ENCODE data around the gene PNMA6A. TPM values are rescaled to one million over a fixed set of nuclear protein-coding genes. Genes with fewer than 3 reads are reported as not detected.
A peak's percentile ranks its signal among the peaks of the same experiment; 100 is the strongest.

The PNMA6A gene
- polyA plus RNA-seq, 1 of the 3 experiments (the other 2 are of a cell fraction), result 0.81 TPM

DNA sequence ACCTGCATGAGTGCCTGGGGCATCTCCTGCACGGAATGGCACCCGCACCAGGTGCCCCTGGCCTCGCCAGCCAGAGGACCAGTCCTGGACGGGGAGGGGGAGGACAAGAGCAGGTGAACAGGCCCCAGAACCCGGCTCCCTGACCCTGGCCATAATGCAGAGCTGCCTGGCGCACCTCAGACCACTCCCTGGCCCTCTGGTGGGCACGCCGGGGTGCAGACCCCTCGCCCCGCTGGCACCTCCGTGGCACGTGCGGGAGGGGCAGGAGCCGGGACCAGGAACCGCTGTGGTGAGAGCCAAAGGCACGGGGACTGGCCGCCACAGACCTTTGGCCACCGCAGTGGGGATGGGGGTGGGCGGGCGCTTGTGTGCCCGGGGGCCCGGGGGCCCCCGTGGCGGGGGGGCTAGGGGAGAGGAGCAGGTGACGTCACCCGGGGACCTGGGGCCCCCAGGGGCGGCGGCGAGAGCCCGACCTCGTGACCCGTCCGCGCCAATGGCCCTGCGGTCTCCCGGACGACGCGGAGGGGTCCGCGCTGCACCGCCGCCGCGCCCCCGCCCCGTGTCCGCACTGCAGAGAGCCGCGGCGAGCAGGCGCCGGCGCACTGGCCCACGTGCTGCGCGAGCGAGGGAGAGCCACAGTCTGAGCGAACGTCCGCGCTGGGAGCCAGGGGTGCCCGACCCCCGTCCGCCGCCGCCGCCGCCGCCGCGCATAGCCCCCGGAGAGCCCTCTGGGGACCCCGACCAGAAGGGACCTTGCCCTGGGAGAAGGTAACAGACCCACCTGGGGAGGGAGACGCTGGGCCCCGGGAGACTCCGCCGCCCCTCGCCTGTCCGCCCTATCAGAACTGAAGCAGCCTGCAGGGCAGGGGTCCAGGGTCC, 16.1 kb upstream of the PNMA6A start, which contains the start of gene PNMA3:
PNMA3 (plus strand) TSS at position 600 of the 879 bp plus-strand sequence. CDS start 586 bp downstream, outside the sequence.
- WGBS (ENCODE audit: low lambda C conversion rate), result 27% methylated on average over 5 of the region's 80 CpGs
- H3K4me1 ChIP-seq (ENCODE audit: control insufficient read depth in 1 of 2, insufficient read depth in 2 of 2, low read depth in 1 of 2, low read length in 1 of 2), result no peaks in the 10 kb centered on the region; a peak in 1 of 4 replicates
- DNase-seq, result peak; percentile 79
- peaks cover 24% of the 10 kb centered on the region for H3K27me3 ChIP-seq (ENCODE audit: insufficient read depth)
- no peaks in the 10 kb centered on the region for H3K36me3 ChIP-seq (replicated peaks in 1 of 2; ENCODE audit: control insufficient read depth in 1 of 2, insufficient read depth in 2 of 2, low read length in 1 of 2)
- H2AFZ ChIP-seq (ENCODE audit: low read depth), result no peak within 1 kb of the TSS
- peak within 1 kb of the TSS in 1 of 2 experiments; percentile 19; a peak in 1 of 4 replicates for H3K4me3 ChIP-seq (ENCODE audit: low read depth in 2 of 2, low read length in 1 of 2)
- ChIA-PET CTCF (no interaction called here), POLR2A (no interaction called here)
- H3K9me3 ChIP-seq, result no peaks in the 10 kb centered on the region
- no peaks in the 10 kb centered on the region for H4K20me1 ChIP-seq (ENCODE audit: insufficient read depth)
- no peaks in the 10 kb centered on the region for H3K9me2 ChIP-seq
- H3F3A ChIP-seq (replicated peaks; ENCODE audit: insufficient read depth), result no peaks in the 10 kb centered on the region
- H3K79me2 ChIP-seq (ENCODE audit: insufficient read depth), result no peaks in the 10 kb centered on the region
- H3K4me2 ChIP-seq, result no peak within 1 kb of the TSS
- TF ChIP-seq NFIC (IDR thresholded peaks at IDR 0.05; ENCODE audit: borderline replicate concordance) (no peak), GATA2 (CRISPR knock-in tag; IDR thresholded peaks at IDR 0.05) (no peak), FOXJ3 (CRISPR knock-in tag; IDR thresholded peaks at IDR 0.05) (no peak), JUND (IDR thresholded peaks at IDR 0.05) (no peak), FOSL2 (IDR thresholded peaks at IDR 0.05; ENCODE audit: borderline replicate concordance, low read depth) (no peak), GABPA (IDR thresholded peaks at IDR 0.05; ENCODE audit: low read depth) (no peak), CHD2 (IDR thresholded peaks at IDR 0.05; ENCODE audit: low read length, partially characterized antibody) (no peak), MXI1 (IDR thresholded peaks at IDR 0.05; ENCODE audit: low read depth, low read length) (no peak), MEF2A (IDR thresholded peaks at IDR 0.05; ENCODE audit: borderline replicate concordance, low read depth) (no peak), RFX5 (IDR thresholded peaks at IDR 0.05; ENCODE audit: low read length) (no peak), EP300 (IDR thresholded peaks at IDR 0.05; ENCODE audit: borderline replicate concordance in 1 of 2, low read depth in 1 of 2, low read length in 1 of 2) (no peak)
- TF ChIP-seq, protein P1, sequence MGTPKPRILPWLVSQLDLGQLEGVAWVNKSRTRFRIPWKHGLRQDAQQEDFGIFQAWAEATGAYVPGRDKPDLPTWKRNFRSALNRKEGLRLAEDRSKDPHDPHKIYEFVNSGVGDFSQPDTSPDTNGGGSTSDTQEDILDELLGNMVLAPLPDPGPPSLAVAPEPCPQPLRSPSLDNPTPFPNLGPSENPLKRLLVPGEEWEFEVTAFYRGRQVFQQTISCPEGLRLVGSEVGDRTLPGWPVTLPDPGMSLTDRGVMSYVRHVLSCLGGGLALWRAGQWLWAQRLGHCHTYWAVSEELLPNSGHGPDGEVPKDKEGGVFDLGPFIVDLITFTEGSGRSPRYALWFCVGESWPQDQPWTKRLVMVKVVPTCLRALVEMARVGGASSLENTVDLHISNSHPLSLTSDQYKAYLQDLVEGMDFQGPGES (IDR thresholded peaks at IDR 0.05; ENCODE audit: low read depth, low read length), result no peak
- TF ChIP-seq, protein P2, sequence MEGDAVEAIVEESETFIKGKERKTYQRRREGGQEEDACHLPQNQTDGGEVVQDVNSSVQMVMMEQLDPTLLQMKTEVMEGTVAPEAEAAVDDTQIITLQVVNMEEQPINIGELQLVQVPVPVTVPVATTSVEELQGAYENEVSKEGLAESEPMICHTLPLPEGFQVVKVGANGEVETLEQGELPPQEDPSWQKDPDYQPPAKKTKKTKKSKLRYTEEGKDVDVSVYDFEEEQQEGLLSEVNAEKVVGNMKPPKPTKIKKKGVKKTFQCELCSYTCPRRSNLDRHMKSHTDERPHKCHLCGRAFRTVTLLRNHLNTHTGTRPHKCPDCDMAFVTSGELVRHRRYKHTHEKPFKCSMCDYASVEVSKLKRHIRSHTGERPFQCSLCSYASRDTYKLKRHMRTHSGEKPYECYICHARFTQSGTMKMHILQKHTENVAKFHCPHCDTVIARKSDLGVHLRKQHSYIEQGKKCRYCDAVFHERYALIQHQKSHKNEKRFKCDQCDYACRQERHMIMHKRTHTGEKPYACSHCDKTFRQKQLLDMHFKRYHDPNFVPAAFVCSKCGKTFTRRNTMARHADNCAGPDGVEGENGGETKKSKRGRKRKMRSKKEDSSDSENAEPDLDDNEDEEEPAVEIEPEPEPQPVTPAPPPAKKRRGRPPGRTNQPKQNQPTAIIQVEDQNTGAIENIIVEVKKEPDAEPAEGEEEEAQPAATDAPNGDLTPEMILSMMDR (IDR thresholded peaks at IDR 0.05), result no peak
- TF ChIP-seq, protein P3, sequence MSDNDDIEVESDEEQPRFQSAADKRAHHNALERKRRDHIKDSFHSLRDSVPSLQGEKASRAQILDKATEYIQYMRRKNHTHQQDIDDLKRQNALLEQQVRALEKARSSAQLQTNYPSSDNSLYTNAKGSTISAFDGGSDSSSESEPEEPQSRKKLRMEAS (IDR thresholded peaks at IDR 0.05; ENCODE audit: low read depth), result no peak; the same call in 1 of the 2 replicates
- TF ChIP-seq, protein P4, sequence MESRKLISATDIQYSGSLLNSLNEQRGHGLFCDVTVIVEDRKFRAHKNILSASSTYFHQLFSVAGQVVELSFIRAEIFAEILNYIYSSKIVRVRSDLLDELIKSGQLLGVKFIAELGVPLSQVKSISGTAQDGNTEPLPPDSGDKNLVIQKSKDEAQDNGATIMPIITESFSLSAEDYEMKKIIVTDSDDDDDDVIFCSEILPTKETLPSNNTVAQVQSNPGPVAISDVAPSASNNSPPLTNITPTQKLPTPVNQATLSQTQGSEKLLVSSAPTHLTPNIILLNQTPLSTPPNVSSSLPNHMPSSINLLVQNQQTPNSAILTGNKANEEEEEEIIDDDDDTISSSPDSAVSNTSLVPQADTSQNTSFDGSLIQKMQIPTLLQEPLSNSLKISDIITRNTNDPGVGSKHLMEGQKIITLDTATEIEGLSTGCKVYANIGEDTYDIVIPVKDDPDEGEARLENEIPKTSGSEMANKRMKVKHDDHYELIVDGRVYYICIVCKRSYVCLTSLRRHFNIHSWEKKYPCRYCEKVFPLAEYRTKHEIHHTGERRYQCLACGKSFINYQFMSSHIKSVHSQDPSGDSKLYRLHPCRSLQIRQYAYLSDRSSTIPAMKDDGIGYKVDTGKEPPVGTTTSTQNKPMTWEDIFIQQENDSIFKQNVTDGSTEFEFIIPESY (IDR thresholded peaks at IDR 0.05; ENCODE audit: borderline replicate concordance, low read depth), result no peak
- TF ChIP-seq, protein P5, sequence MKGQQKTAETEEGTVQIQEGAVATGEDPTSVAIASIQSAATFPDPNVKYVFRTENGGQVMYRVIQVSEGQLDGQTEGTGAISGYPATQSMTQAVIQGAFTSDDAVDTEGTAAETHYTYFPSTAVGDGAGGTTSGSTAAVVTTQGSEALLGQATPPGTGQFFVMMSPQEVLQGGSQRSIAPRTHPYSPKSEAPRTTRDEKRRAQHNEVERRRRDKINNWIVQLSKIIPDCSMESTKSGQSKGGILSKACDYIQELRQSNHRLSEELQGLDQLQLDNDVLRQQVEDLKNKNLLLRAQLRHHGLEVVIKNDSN (IDR thresholded peaks at IDR 0.05; ENCODE audit: borderline replicate concordance, low read depth), result no peak
- H3K27ac ChIP-seq (ENCODE audit: low read depth in 2 of 2, low read length in 1 of 2), result no peak within 1 kb of the TSS
- no peak within 1 kb of the TSS for H3K9ac ChIP-seq

Measured in SK-N-SH (cell line).